Activated B cell treated with CpG ODN at 0.5 μM for 24 hours (primary cell): Measurements from ENCODE around the gene MAD1L1. TPM values are rescaled to one million over a fixed set of nuclear protein-coding genes. Genes with fewer than 3 reads are reported as not detected.

Experiments used
- ATAC-seq: fragments of 200-7000 bp; cut with Tn5 transposase; one replicate; pipeline ENCODE4 v1.10.0; 2021; ENCODE audit warnings: low read depth, mild to moderate bottlenecking, moderate library complexity
- CTCF ChIA-PET: fragments of 350-600 bp; sonication (Branson Sonifier 250); formaldehyde crosslinking; loops from one replicate; lab custom pipeline; 2021; ENCODE audit warnings: antibody characterized with exemption; lab: Charles Lee
- POLR2A ChIA-PET: fragments of 350-600 bp; sonication (Branson Sonifier 250); formaldehyde crosslinking; loops from one replicate; lab custom pipeline; 2021; ENCODE audit warnings: antibody characterized with exemption; lab: Charles Lee
- DNase-seq: peaks from one replicate; pipeline ENCODE4 v3.0.0; 2022
- H3K27ac Mint-ChIP-seq: one replicate; pipeline ENCODE4 v1.8.0; 2020; ENCODE audit warnings: mixed read lengths
- H3K27me3 Mint-ChIP-seq: one replicate; pipeline ENCODE4 v1.8.0; 2021; ENCODE audit warnings: mixed read lengths
- H3K36me3 Mint-ChIP-seq: one replicate; pipeline ENCODE4 v1.8.0; 2021; ENCODE audit warnings: low read depth, mixed read lengths
- H3K4me1 Mint-ChIP-seq: one replicate; pipeline ENCODE4 v1.8.0; 2021; ENCODE audit warnings: mixed read lengths
- H3K4me3 Mint-ChIP-seq: one replicate; pipeline ENCODE4 v1.8.0; 2020; ENCODE audit warnings: mild to moderate bottlenecking, mixed read lengths
- H3K9me3 Mint-ChIP-seq: one replicate; pipeline ENCODE4 v1.8.0; 2020; ENCODE audit warnings: mixed read lengths
- CTCF ChIP-seq: fragments of 200-600 bp; IDR thresholded peaks from one replicate; pipeline ENCODE4 v1.8.0; 2022; ENCODE audit warnings: antibody characterized with exemption, mild to moderate bottlenecking
- intact Hi-C: fragments of 100-400 bp; cut with micrococcal nuclease; formaldehyde crosslinking; loops from one replicate; pipeline ENCODE4 v1.15.1; 2024
- total RNA-seq: library from RNA; stranded (reverse); gene quantifications from 2 replicates; pipeline ENCODE4 v1.2.3, GENCODE V29; 2022

The MAD1L1 gene
- total RNA-seq, 1 donor from 2014 or later, result 54.6 TPM

- peaks cover 1% of the 10 kb centered on the region for H3K9me3 Mint-ChIP-seq
- TF ChIP-seq CTCF, result no peak
- H3K4me3 Mint-ChIP-seq, result peak overlapping the region; percentile 60
- no peaks in the 10 kb centered on the region for H3K27me3 Mint-ChIP-seq
- no peak for ATAC-seq
- H3K4me1 Mint-ChIP-seq, result peaks cover 53% of the 10 kb centered on the region
- no peak for DNase-seq
- intact Hi-C loops, result no loop called here
- peaks cover 4% of the 10 kb centered on the region for H3K36me3 Mint-ChIP-seq
- H3K27ac Mint-ChIP-seq, result no peak overlapping the region
- POLR2A ChIA-PET, result no interaction called here
- CTCF ChIA-PET, result no interaction called here
These were observed 120.2 kb downstream of the MAD1L1 start for GRCh38 chr7:2112261-2113198.

GRCh38 chr7:2111568-2111967 lies 121.2 kb downstream of the MAD1L1 start:
- no peak for TF ChIP-seq CTCF
- Mint-ChIP-seq H3K4me3 (no peak overlapping the region), H3K9me3 (no peaks in the 10 kb centered on the region), H3K27ac (no peak overlapping the region), H3K27me3 (no peaks in the 10 kb centered on the region), H3K4me1 (peaks cover 50% of the 10 kb centered on the region), H3K36me3 (peaks cover 4% of the 10 kb centered on the region)
- ATAC-seq (no peak), DNase-seq (no peak)
- intact Hi-C loops, result no loop called here
- CTCF ChIA-PET, result no interaction called here
- POLR2A ChIA-PET, result no interaction called here

- TF ChIP-seq CTCF, result no peak
- CTCF ChIA-PET, result no interaction called here
- H3K4me1 Mint-ChIP-seq, result peaks cover 46% of the 10 kb centered on the region
- peaks cover 4% of the 10 kb centered on the region for H3K36me3 Mint-ChIP-seq
- H3K9me3 Mint-ChIP-seq, result no peaks in the 10 kb centered on the region
- POLR2A ChIA-PET, result interaction anchor here (0.6 to 1.0 kb wide), 2 partner anchors 288 to 540 kb away, joined by 3 to 4 read pairs; no protein-coding TSS in a partner anchor
- H3K27ac Mint-ChIP-seq, result peak overlapping the region; percentile 76
- ATAC-seq (no peak), DNase-seq (no peak)
- intact Hi-C loops, result loop anchor here (1.0 kb wide), 2 partner anchors 11 to 39 kb away; no protein-coding TSS in a partner anchor
- peak overlapping the region; percentile 58 for H3K4me3 Mint-ChIP-seq
- H3K27me3 Mint-ChIP-seq, result no peaks in the 10 kb centered on the region
These were observed 121.9 kb downstream of the MAD1L1 start for GRCh38 chr7:2110610-2111396.

GRCh38 chr7:2109936-2110609 lies 122.7 kb downstream of the MAD1L1 start:
- Mint-ChIP-seq H3K4me3 (peak overlapping the region; percentile 58), H3K4me1 (peaks cover 43% of the 10 kb centered on the region), H3K9me3 (no peaks in the 10 kb centered on the region), H3K27me3 (no peaks in the 10 kb centered on the region), H3K36me3 (peaks cover 4% of the 10 kb centered on the region), H3K27ac (peak overlapping the region; percentile 76)
- POLR2A ChIA-PET, result interaction anchor here (0.6 to 1.0 kb wide), 2 partner anchors 289 to 540 kb away, joined by 3 to 4 read pairs; no protein-coding TSS in a partner anchor
- peak; percentile 81 for ATAC-seq
- intact Hi-C loops, result loop anchor here (1.0 kb wide), 2 partner anchors 10 to 38 kb away; no protein-coding TSS in a partner anchor
- CTCF ChIA-PET, result no interaction called here
- DNase-seq, result peak; percentile 40
- no peak for TF ChIP-seq CTCF
